ENCODE results near the gene CLTCL1. TPM values are rescaled to one million over a fixed set of nuclear protein-coding genes. Genes with fewer than 3 reads are reported as not detected.

CLTCL1 gene
- total RNA-seq, 1 donor from 2014 or later: 9.9 TPM

DNA sequence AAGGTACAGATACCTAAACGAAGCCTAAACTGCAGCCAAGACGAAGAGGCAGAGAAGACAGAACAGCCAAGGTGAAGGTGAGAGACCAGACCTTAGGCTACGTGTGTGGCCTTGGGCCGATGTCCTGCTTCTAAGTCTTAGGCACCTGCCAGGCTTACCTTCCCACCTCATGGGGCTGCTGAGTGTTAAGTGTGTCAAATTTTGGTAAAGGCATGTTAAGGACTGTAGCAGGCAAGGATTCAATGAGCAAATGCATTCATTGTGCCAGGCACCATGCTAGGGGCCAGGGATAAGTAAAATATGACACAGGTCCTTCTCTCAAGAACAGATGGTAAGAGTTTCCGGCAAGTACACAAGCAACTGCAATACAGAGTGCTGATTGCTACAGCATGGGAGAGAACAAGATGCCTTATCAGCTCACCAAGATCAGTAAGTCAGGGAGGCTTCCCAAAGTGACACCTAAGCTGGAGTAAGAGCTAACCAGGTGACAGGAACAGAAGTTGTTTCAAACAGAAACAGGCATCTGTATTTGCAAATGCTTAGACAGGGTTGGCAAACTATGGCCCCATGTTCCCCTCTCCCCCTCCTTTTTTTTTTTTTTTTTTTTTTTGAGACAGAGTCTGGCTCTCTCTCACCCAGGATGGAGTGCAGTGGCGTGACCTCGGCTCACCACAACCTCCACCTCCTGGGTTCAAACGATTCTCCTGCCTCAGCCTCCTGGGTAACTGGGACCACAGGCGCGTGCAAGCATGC is 46.7 kb downstream of the CLTCL1 start:
- no peak for DNase-seq (ENCODE audit: low spot score)

DNA sequence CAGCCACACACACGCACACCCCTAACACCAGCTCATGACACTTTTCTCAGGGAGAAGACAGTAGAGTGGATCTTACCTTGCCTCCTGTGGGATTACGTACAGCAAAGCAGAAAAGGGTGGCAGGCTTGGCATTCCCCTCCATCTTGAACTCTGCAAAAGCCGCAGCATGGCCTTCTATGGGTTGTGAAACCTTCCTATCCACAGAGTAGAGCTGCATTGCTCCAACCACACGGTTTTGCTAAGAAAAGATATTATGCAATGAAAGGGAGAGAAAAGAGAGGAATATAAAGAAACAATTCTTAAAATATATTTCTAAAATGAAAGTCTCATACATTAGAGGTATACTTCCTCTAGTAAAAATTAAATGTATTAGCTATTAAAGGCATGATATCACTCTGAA is 48.8 kb downstream of the CLTCL1 start:
- DNase-seq (ENCODE audit: low spot score): no peak

DNA sequence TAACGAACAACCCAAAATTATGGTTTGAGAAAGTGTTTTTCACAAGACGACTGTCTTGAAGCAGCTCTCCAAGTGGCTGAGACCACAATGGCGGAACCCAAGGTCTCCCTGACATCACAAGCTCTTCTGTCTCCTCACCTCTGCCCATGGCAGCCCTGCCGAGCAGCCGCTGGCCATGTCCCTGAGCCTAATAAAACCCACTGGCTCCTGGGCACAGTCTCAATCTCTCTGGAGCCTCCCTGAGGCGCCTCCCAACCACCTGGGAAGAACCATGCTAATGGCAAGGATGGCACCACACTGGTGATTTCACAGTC is 50.0 kb downstream of the CLTCL1 start:
- DNase-seq (ENCODE audit: low spot score): no peak

DNA sequence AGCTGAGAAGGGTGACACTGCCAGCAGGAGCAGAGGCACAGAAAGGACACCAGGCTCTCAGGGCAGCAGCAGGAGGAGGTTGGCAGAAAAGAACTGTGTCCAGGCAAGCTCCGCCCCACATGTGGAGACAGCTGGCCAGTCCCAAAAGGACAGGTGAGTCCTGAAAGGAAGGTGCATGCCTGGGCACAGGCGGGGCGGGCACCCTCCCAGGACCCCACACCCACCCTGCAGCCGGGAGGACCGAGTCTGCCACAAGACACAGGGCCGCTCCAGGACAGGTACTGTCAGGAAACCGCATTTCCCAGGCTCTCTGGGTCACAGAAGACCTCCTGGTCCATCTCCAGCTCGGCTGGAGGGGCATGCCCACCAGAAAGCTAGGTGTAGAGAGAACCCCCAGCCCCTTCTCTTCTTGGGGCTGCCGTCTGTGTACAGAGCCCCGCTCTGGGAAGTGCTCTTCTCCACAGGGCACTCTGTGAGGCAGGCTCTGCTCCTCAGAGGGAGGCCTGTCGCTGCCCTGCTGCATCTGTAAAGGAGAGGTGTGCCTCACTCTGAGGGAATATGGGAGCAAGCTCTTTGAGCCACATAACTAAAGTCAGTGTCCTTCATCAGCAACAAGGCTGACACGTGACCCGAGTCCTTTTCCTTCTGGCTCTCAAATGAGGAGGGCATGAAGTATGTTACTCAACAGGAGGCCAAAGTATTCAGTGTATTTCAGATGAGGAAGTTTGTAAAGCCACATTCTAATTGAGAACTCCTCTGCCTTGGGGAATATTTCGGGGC is 50.5 kb downstream of the CLTCL1 start:
- no peak for DNase-seq (ENCODE audit: low spot score)

DNA sequence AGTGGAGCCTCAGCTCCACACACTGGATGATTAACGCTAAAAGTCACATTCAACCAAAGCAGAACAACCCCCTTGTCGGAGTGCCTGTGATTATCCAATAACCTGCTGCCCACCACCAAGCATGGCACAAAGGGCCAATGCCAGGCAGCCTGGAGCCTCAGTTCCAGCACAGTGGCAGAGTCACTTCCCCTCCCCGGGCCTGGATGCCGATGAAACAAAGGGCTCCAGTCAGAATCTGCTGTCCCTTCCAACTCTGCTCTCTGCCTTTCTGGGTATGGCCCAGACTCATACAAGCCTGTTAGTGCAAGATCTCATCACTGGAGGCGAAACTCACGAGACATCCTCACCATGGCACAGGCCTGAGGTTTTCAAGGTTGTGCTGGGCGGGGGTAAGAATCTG is 52.1 kb downstream of the CLTCL1 start:
- DNase-seq (ENCODE audit: low spot score): no peak

DNA sequence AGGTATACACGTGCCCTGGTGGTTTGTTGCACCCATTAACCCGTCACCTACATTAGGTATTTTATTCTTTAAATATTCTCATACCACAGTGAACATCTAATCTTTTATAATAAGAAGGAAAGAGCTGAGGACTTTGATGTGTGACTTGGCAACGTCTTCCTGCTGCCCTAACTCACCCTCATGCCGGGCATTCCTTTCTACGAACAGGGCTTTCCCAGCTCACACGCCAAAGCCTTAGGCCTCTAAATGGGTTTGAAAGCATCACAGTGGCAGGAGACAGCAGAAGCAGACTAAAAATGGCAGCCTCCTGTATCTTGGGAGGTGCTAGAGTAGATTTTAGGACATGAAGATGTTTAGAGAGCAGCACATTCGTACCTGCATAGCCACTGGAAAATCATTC is 52.6 kb downstream of the CLTCL1 start:
- no peak for DNase-seq (ENCODE audit: low spot score)

DNA sequence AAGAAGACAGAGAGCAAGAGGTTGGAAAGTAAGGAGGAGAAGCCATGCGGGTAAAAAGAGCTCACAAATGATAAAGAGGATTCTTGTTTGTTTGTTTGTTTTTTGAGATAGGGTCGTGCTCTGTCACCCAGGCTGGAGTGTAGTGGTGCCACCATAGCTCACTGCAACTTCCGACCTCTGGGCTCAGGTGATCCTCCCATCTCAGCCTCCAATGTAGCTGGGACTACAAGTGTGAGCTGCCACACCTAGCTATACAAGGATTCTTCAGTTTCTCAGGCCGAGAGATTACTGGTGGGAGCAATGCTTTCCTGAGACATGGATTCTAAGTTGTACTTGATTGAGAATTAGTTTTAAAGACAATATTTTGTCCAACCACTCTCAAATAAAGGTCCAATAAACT is 55.6 kb downstream of the CLTCL1 start:
- no peak for DNase-seq (ENCODE audit: low spot score)

DNA sequence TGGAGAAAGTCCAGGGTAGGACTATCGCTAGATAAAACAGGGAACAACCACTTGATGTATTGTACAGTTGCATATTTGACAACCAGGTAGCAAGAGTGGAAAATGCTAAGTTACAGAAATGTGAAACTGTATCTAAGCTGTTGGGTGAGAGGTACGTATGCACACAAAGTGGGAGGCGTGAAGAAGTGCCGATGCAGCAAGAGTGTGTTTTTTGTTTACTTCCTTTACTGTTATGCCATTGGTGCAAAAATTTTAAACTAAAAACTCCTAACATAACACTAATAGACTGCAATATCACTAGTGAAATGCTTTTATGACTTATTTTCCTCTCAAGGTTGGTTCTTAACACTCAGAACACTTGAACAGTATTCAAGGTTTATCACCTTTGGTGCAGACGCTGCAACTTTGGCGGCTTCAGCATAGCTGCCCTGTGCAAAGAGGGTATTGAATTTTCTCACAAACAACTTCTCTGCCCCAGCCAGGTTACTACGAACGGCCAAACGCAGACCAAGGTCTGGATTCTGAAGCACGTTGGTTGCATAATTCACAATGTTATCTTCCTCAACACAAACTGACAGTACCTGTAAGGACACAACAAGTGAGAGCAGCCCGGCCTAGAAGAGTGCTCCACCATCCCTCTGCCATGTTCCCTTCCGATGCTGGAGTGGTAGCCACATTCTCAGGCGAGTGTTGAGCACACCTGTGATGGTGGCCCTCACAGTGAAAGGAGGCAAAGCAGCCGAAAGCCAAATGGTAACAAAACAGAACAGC is 57.2 kb downstream of the CLTCL1 start:
- no peak for DNase-seq (ENCODE audit: low spot score)

DNA sequence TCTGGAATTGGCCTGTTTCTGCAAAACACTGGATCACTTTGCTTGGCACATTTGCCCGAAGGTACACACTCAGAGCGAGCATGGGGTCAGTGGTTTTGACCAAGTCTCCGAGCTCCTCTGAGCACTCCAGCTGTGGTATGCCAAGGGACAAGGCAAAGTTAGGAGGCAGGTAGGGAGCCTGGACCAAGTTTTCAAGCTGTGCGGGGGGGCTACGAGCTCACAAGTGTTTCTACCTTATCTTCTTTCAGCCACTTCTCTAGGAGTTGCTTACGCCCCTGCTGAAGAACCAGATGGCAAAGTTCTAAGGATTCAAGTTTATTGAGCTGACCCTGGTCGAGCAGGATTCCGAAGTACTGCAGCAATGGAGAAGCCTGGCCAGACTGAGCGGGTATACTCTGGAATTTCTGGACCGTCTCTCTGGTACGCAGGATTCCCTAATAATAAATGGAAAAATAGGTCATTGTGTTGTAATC is 58.3 kb downstream of the CLTCL1 start:
- no peak for DNase-seq (ENCODE audit: low spot score)

DNA sequence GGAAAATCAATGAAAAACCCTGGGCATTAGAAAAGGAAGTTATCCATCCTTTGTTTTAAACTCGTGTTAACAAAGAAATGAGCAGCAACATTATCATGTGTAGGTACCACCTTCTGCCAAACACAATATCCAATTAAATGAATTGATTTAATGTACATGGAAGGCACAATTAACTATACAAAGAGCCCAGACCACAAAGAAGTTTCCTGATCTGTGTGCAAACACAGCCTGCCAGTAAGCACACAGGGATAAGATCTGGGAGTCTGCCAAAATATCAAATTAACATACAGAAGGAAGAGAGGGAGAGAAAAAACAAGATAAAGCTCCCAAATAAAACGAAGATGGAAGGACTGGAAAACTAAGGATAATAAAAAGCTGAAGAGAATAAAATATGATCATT is 58.9 kb downstream of the CLTCL1 start:
- DNase-seq (ENCODE audit: low spot score): no peak

DNA sequence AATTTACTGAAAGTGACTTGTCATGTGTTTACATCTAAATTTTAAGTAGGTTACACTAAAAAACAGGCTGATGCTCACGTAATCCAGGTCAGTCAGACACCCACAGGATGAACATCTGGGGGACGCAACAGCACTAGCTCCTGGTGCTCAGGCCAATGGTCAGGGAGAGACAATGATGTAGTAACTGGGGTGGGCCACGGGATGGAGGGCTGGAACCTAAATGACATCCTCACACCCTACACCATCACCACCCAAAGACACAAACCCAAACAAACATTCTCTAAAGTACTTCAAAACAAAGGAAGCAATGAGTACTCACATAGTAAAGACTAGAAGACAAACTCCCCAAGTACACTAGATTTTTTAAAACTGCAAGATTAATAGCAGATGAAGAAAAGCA is 59.5 kb downstream of the CLTCL1 start:
- no peak for DNase-seq (ENCODE audit: low spot score)

DNA sequence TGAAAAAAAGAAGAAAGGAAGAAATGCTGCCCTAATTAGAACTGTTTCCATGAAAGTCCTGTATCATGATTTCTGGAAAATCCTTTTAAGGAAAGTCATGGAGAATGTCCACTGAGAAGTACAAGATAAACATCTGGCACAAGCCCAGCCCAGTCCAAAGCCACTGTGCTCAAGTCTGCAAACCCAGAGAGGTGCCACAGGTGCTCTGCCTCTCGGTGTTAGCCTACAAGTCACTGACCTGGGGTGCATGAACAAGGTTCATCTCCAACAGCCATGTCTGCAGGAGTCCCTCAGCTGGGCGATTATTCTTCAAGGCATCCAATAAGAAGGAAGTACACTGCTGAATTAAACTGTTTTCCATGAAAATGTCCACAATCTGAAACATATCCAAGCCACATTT is 61.9 kb downstream of the CLTCL1 start:
- no peak for DNase-seq (ENCODE audit: low spot score)

DNA sequence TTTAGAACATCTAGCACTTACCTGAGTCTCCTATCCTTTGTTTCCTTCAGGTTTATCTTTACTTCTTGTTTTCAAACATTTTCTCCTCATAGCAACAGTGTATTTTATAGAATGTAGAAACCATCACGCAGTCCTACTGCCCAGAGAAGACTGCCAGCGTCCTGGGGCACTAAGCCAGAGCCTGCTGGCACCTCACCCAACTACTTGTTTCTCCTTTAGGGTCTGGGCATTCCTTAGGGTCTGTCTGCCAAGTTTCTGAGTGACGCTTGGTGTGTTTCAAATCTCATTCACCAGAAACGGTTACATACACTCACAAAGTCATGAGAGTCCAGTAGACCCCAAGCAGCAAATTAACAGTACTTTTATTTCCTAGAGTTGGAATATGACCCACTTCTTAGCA is 63.3 kb downstream of the CLTCL1 start:
- no peak for DNase-seq (ENCODE audit: low spot score)

DNA sequence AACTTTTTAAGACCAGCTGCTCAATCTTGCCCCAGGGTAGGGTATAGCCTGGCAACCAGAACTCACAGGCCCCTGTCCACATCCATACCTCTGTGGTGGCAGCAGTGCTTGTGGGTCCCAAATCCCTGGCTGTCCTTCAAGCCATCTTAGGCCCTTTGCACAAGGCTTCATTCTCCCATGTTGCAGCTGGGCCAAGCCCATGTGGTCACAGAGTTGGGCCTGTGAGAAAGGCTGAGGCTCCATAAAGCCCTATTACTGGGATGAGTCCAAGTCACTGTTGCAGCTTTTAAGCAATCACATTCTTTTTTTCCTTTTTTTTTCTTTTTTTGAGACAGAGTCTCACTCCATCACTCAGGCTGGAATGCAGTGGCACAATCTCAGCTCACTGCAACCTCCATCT is 65.1 kb downstream of the CLTCL1 start:
- no peak for DNase-seq (ENCODE audit: low spot score)

DNA sequence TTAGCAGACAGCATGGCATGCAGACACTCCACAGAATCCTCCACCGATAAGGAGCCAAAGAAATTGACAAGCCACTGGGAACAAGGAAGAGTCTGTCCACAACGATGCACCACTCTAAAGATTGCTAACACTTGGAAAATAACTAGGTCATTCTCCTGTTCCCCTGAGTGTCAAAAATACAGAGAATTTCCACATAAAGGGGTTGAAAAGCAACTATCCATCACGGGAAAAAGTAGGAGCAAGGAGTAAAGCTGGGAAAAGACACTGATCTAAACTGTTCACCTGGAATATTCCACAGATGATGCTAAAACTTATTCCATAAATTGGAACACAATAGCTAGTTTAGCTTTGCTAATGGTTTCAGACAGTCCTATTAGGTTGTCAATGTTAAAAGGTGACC is 66.0 kb downstream of the CLTCL1 start:
- DNase-seq (ENCODE audit: low spot score): no peak

DNA sequence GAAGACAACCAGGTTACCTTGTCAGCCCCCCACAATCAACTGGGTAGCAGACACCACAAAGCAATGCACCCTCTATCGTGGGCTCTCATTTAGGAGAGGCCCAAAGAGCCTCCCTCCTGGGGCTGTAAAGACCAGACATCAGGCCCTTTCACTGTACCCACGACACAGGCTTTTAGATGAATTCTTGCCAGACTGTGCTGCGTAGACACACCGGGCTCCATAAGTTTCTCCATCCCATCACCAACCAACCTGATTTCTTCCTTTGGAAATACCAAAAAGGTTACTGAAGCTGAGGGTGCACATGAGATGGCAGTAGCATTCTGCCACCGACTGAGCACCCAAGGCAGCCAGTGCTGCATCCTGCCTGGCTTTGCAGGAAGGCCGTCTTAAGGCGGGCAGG is 66.5 kb downstream of the CLTCL1 start:
- no peak for DNase-seq (ENCODE audit: low spot score)

DNA sequence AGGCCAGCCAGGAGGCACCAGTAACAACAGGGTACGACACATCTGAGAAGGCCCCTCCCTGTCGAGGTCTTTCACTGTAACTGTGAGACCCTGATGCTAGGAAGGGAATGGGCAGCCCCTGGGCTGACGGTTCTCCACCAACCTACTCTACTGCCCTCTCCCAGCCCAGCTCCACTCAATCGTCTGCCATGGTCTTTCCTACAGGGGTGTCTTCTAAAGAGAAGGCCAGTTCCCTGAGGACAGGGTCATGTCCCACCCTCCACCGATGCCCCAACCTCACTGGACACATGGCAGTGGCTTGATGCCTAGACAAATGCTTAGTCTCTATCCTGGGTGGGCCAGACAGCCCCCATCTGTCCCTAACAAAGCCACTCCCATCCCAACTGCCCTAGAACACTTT is 67.0 kb downstream of the CLTCL1 start:
- DNase-seq (ENCODE audit: low spot score): no peak

DNA sequence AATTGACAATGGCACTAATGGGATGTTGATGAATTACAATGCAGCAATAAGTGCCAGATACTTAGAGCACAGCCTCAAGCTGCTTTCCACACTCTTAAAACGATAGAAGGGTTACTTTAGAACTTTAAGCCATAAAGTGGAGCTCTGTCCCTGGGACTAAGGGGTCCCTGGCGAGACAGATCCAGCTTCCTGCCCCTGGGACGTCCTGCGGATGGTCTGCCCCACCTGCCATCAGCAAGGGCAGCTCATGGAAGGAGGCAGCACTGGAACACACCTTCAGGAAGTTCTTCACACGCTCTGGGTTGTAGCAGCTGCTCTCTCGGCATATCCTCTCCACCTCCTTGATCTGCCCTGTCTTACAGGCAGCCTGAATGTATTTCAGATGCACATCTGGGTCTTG is 67.9 kb downstream of the CLTCL1 start:
- no peak for DNase-seq (ENCODE audit: low spot score)

DNA sequence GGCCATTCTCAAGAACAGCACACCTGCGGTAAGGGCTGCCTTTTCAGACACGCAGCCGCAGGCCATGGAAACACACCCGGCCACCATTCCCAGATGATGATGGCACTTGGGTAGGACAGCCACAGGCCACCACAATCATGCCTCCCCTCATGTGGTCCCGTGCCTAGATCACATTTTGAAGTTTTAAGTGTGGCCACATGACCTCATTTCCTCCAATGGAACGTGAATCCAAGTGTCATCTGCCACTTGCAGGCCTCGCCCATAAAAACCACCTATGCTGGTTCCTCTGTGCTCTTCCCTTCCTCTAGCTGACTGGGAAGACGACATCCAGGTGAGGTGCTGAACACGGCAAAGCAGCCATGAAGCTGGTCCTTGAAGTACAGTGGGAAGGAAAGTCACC is 68.4 kb downstream of the CLTCL1 start:
- DNase-seq (ENCODE audit: low spot score): no peak

DNA sequence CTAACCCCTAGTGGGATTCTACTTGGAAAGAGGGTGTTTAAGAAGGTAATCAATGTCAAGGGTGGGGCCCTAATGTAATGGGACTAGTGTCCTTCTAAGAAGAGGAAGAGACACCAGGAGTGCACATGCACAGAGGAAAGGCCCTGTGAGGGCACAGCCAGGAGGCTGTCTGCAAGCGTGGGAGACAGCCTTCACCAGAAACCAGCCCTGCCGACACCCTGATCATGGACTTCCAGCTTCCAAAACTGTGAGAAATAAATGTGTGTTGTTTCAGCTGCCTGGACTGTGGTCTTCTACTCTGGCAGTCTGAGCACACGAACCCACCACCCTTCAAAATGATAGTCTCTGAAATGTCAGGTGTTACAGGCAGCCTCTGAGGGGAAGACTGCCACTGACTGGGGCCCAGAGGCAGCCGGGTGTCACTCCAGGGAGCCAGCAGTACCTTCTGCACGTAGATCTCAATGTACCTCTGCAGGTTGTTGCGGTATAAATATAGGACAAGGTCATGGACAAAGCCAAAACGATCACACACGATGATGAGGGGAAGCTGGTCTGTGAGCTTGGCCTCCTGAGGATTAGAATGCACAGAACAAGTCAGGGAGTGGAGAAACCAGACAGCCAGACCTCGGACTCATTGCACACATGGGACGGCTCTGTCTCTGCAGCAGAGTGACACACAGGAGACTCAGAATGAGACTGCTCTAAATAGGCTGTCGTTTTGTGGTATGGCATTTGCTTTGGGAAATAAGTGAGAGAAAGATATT is 69.1 kb downstream of the CLTCL1 start:
- DNase-seq (ENCODE audit: low spot score): no peak

DNA sequence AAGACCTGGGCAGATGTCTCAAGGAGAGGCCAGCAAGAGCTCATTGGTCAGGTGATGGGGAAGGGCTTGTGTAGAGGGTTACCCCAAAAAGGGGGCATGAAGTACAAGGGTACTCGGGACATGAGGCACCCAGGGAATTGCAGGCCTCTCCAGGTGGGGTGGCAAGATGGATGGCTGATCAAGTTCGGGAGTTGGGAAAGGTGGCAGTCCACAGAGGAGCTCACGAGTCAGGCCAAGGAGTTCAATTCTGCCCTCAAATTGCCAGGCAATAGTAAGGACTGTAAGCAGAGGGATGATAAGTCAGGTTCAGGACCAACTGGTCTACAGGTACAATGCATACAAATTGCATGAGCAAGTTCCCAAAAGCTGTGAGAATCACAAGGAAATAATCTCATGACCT is 70.7 kb downstream of the CLTCL1 start:
- no peak for DNase-seq (ENCODE audit: low spot score)

Measured in umbilical cord (tissue), 2 donors.